Neural crest cell (in vitro differentiated cells): ENCODE measurements around the gene CACNA2D4. TPM values are rescaled to one million over a fixed set of nuclear protein-coding genes. Genes with fewer than 3 reads are reported as not detected.
A peak's percentile ranks its signal among the peaks of the same experiment; 100 is the strongest.

ENCODE experiments used
- DNase-seq: peaks from one replicate; pipeline ENCODE4 v3.0.0; 2021; ENCODE audit warnings: low read depth, mixed read lengths, low spot score
- H3K27ac Mint-ChIP-seq: one replicate; pipeline ENCODE4 v1.8.0; 2021; ENCODE audit warnings: mild to moderate bottlenecking, mixed read lengths; ENCODE audit not compliant: unreplicated experiment
- H3K27me3 Mint-ChIP-seq: 2 replicates; pipeline ENCODE4 v1.8.0; 2021; ENCODE audit warnings: low read depth, mild to moderate bottlenecking, mixed read lengths
- H3K36me3 Mint-ChIP-seq: 2 replicates; pipeline ENCODE4 v1.8.0; 2021; ENCODE audit warnings: low read depth, mild to moderate bottlenecking, mixed read lengths
- H3K4me1 Mint-ChIP-seq: 2 replicates; pipeline ENCODE4 v1.8.0; 2021; ENCODE audit warnings: mixed read lengths
- H3K4me3 Mint-ChIP-seq: one replicate; pipeline ENCODE4 v1.8.0; 2021; ENCODE audit warnings: mild to moderate bottlenecking, mixed read lengths
- H3K9me3 Mint-ChIP-seq: 2 replicates; pipeline ENCODE4 v1.8.0; 2021; ENCODE audit warnings: mixed read lengths
- CTCF ChIP-seq: fragments of 200-600 bp; sonication (generic); conservative IDR thresholded peaks from 2 replicates; pipeline ENCODE4 v1.5.0; 2021; ENCODE audit warnings: antibody characterized with exemption, mild to moderate bottlenecking
- total RNA-seq: library from RNA; stranded (reverse); gene quantifications from 2 replicates; pipeline ENCODE4 v1.2.1, GENCODE V29; 2021

The CACNA2D4 gene
- total RNA-seq, 1 donor from 2014 or later: 0.72 TPM

GRCh38 chr12:1830981-1831963 lies 87.2 kb downstream of the CACNA2D4 start:
- H3K4me1 Mint-ChIP-seq: peaks cover 16% of the 10 kb centered on the region
- H3K4me3 Mint-ChIP-seq: no peak overlapping the region
- no peaks in the 10 kb centered on the region for H3K9me3 Mint-ChIP-seq
- peak; percentile 59 for DNase-seq
- TF ChIP-seq CTCF: no peak
- H3K36me3 Mint-ChIP-seq: no peaks in the 10 kb centered on the region
- peaks cover 41% of the 10 kb centered on the region for H3K27me3 Mint-ChIP-seq
- H3K27ac Mint-ChIP-seq: no peak overlapping the region

- TF ChIP-seq CTCF: no peak
- DNase-seq: no peak
- peaks cover 41% of the 10 kb centered on the region for H3K27me3 Mint-ChIP-seq
- no peaks in the 10 kb centered on the region for H3K9me3 Mint-ChIP-seq
- peaks cover 16% of the 10 kb centered on the region for H3K4me1 Mint-ChIP-seq
- H3K36me3 Mint-ChIP-seq: no peaks in the 10 kb centered on the region
- no peak overlapping the region for H3K4me3 Mint-ChIP-seq
- no peak overlapping the region for H3K27ac Mint-ChIP-seq
These were observed 88.0 kb downstream of the CACNA2D4 start for GRCh38 chr12:1830401-1830845.

- Mint-ChIP-seq H3K9me3 (no peaks in the 10 kb centered on the region), H3K27me3 (peaks cover 45% of the 10 kb centered on the region), H3K36me3 (no peaks in the 10 kb centered on the region), H3K27ac (no peak overlapping the region), H3K4me1 (peaks cover 13% of the 10 kb centered on the region), H3K4me3 (no peak overlapping the region)
- no peak for TF ChIP-seq CTCF
- DNase-seq: no peak
These were observed 89.0 kb downstream of the CACNA2D4 start for GRCh38 chr12:1829306-1829900.

- Mint-ChIP-seq H3K9me3 (no peaks in the 10 kb centered on the region), H3K4me1 (peaks cover 13% of the 10 kb centered on the region), H3K27me3 (peaks cover 42% of the 10 kb centered on the region), H3K4me3 (no peak overlapping the region), H3K27ac (no peak overlapping the region), H3K36me3 (no peaks in the 10 kb centered on the region)
- no peak for DNase-seq
- TF ChIP-seq CTCF: no peak
These were observed 89.6 kb downstream of the CACNA2D4 start for GRCh38 chr12:1828856-1829255.

GRCh38 chr12:1827826-1828805 lies 90.3 kb downstream of the CACNA2D4 start:
- Mint-ChIP-seq H3K4me3 (no peak overlapping the region), H3K36me3 (no peaks in the 10 kb centered on the region), H3K4me1 (peaks cover 13% of the 10 kb centered on the region), H3K27ac (no peak overlapping the region), H3K9me3 (no peaks in the 10 kb centered on the region), H3K27me3 (peaks cover 36% of the 10 kb centered on the region)
- no peak for DNase-seq
- no peak for TF ChIP-seq CTCF
